TTC549 (cell line): Measurements from ENCODE around the gene SMIM10.
"Not testable (repeated sequence)": the region's sequence is repeated elsewhere in the genome, so short reads cannot be mapped to it uniquely, and the experiment has no call there.

Experiments used
- FAIRE-seq: peaks from 2 replicates; lab custom pipeline; 2012; peaks lifted over from hg19 to GRCh38; lab: Jason Lieb, UNC

Gene SMIM10

DNA sequence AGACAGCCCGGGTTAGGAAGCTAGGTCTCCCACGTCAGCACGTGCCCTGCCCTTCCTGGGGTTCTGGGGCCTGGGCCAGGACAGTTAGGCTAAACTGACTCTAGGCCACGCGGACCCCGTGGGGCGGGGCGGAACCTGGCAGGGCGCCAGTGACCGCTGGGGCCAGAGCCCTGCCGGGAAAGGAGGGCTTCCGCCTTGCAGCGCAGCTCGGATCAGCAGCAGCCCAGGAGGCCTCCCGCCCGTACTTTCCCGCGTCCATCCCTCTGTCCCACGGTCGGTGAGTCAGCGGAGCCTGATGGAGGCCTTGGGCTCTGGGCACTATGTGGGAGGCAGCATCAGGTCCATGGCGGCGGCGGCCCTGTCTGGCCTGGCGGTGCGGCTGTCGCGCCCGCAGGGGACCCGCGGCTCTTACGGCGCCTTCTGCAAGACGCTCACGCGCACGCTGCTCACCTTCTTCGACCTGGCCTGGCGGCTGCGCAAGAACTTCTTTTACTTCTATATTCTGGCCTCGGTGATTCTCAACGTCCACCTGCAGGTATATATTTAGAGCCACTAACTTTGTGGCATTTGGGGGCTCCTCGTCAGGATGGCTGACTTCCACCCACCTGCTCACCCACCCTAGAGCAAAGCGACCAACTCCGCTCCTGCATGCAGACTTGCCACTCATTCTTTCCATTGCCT, at the start of gene SMIM10:
Gene SMIM10, plus strand, starts transcription at position 191 of the 681 bp plus-strand sequence. Its CDS starts 105 bp downstream, at position 296.
- FAIRE-seq = no peak

DNA sequence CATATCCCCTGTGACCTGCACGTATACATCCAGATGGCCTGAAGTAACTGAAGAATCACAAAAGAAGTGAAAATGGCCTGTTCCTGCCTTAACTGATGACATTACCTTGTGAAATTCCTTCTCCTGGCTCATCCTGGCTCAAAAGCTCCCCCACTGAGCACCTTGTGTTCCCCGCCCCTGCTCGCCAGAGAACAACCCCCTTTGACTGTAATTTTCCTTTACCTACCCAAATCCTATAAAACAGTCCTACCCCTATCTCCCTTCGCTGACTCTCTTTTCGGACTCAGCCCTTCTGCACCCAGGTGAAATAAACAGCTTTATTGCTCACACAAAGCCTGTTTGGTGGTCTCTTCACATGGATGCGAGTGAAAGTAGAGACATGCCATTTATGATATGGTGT, 44.4 kb upstream of the SMIM10 start:
- not testable (repeated sequence) for FAIRE-seq

DNA sequence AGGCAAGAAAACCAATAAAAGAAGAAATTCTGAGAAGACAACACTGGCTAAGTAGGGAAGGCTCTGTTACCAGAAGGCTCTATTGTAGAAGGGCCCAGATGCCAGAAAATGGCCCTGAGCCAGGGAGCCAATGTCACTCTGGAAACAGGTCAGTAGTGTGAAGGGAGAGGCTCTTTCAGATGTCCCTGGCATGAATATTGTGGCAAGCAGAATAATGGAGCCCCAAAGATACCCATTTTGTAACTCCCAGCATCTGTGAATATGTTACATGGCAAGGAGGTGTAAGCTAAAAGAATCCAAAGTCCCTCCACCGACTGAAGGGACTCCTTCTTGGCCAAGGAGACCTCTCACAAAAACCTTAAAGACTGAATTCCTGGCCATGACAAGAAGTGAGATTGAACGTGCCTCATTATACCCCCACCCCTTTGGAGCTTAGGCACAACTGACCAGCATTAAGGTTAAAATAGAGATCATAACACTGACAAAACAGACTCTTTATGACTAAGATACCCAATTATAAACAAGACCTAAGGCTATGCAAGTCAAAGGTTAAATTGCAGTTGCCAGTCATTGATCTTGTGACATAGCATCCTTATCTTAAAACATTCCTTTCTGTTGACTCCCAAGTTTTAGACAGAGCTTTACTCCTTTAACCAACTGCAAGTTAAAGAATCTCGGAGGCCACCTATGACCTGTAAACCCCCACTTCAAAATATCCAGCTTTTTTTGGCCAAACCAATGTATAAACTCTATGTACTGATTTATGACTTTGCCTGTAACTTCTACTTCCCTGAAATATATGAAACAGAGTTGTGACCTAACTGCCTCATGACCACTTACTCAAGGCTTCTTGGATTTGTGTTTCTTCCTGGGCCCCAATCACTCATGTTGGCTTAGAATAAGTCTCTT, 42.2 kb upstream of the SMIM10 start:
- no peak for FAIRE-seq

DNA sequence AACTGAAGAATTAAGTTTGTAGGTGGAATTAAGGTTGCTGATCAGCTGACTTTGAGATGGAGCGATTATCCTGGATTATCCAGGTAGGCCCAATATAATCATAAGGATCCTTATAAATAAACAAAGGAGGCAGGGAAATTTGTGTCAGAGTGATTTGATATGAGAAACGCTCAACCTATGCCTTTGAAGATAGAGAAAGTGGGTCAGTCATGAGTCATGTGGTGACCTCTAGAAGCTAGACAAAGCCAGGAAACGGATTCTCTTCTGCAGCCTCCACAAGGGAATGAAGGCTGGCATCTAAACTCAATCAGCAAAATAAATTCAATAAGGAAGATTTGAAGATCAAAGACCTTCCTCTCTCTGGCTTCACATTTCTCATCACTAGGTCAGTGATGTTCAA, 41.5 kb upstream of the SMIM10 start:
- FAIRE-seq = no peak

DNA sequence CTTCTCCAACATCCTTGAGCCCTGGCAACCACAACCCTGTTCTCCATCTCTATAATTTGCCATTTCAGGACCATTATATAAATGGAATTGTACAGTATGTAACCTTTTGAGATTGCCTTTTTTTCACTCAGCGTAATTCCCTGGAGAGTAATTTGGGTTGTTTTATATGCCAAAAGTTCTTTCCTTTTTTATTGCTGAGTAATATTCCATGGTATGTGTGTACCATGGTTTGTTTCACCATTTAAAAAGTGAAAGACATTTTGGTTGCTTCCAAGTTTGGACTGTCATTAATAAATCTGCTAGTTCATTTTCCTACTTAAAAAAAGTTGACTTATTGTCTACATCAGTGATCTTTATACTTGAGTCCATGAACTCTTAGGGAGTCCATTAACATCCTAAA, 33.0 kb upstream of the SMIM10 start:
- FAIRE-seq = no peak

DNA sequence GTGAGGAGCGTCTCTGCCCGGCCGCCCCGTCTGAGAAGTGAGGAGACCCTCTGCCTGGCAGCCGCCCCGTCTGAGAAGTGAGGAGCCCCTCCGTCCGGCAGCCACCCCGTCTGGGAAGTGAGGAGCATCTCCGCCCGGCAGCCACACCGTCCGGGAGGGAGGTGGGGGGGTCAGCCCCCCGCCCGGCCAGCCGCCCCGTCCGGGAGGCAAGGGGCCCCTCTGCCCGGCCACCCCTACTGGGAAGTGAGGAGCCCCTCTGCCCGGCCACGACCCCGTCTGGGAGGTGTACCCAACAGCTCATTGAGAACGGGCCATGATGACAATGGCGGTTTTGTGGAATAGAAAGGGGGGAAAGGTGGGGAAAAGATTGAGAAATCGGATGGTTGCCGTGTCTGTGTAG, 30.4 kb upstream of the SMIM10 start:
- FAIRE-seq = not testable (repeated sequence)

DNA sequence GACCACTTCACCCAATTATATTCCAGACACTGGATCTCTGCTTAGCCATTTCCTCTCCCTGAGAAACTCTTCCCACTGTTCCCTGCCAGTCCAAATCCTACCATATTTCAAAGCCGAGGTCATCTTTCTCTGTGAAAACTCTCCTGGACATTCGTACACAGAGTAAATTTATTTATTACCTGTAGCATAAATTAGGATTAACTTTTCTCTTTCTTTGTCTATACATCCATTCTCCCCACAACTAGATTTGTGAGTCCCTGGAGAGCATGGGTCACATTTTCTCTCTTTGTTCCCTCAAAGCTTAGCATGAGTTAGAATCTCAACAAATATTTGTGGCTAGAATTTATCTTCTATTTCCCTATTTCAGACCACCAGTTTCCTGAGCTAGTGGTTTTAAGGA, 27.8 kb upstream of the SMIM10 start:
- FAIRE-seq = no peak

DNA sequence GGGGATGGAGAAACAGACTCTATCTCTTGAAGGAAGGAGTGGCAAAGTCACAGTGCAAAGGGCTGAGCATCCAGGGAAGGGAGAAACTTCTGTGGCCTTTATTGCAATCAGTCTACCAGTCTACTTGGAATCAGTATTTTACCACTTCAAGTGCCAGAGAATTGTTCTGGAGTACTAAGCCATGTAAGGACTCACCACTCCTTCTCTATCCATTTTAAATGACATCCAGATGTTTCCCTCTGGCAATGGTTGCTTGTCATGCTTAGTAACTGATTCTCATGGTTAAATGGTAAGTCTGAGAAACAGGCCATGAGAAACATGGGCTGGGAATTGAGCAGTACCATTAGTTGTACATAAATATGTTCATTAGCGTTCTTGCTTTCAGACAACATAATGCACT, 21.1 kb upstream of the SMIM10 start:
- no peak for FAIRE-seq

DNA sequence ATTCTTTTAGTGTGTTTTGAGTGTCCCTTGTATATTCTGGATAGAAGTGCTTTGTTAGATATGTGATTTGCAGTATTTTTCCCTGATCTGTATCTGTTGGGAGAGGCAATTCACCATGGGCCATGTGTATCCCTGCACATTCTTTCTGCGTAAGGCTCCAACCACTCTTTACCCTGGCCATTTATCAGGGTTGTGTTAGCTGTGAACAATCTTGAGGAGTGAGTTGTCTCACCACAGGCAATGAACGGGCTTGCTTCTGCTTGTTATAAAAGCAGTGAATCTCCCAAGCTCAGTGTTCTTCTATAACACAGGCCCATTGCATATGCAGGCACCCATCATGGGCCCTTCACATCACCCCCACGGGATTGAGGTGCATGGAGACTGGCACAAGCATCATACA, 18.9 kb upstream of the SMIM10 start:
- FAIRE-seq = no peak

DNA sequence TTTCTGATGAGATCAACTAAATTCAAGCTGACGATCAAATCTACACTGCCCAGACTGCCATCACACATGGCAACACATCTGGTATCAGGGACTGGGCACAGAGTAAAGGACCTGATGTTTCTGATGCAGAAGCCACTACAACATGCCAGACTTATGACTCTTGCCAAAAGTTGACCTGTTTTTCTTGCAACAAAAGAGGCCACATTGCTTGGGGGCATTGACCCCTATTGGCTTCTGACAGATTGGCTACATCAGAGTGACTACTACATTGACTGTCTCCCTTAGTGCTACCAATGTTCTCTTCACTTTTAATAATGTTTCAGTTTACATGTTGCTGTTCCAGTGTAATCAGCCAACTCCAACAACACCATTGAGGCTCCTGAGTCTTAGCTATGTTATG, 15.3 kb upstream of the SMIM10 start:
- FAIRE-seq = no peak

DNA sequence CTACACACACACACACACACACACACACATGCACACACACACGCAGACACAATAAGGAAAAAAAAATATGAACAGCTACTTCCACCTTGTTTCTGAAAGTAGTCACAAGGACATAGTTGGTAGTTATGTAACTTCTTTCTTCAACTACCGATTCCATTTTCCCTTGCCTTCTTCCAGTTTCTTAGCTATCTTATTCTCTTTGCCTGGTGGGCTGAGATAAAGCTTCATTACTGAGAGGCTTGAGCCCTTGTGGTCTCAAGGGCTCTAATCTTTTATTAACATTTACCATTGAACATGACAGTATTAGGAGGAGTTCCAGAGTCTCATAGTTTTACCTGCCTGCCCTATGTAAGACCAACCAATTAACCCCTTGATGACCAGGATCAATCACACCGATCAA, 8.9 kb upstream of the SMIM10 start:
- FAIRE-seq = no peak

DNA sequence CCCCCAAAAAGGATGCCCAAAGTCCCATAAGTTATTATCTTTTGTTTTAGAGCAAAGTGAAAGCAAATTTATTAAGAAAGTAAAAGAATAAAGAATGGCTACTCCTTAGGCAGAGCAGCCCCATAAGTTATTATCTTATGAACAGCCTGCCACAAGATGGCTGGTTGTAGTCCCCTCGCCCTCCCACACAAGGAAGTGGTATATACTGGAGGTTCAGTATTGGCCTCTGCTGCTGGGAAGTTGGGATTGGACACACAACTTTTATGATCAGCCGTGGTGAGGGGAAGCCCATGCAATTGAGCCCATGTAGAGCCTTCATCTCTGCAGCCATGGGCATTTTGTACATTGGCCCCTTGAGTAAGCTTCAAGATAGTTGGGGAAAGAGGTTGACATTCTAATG, 8.0 kb upstream of the SMIM10 start:
- FAIRE-seq = no peak

DNA sequence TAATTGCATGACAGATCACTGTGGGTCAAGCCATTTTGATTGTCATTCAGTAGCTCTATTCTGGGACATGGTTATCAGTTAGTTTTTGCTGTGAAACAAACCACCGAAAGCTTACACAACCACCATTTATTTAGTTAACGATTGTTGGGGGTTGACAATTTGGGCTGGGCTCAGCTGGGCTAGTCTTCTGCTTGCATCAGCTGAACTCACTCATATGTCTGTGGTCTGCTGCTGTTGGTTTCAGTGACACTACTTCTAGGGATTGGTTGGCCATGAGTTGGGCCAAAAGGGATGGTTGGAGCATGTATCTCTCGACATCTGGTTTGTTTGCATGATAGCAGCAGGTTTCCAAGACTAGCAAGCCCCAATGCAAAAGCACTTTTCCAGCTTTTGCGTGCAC, 5.3 kb upstream of the SMIM10 start:
- FAIRE-seq = no peak

DNA sequence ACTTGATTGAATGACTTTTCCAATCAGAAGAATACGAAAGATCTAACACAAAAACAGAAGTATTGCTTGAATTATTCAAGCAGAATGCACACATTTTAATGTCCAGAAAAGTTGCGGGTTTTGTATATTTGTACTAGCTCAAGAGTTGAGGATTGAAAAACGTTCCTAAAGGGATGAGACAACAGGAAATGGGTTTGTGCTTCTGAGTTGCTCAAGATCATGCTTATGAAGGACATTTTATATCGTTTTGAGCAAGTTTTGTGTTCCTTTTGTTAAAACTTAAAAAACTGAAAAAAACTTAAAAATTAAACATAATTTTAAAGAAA, 353 bp upstream of the SMIM10 start:
- no peak for FAIRE-seq

DNA sequence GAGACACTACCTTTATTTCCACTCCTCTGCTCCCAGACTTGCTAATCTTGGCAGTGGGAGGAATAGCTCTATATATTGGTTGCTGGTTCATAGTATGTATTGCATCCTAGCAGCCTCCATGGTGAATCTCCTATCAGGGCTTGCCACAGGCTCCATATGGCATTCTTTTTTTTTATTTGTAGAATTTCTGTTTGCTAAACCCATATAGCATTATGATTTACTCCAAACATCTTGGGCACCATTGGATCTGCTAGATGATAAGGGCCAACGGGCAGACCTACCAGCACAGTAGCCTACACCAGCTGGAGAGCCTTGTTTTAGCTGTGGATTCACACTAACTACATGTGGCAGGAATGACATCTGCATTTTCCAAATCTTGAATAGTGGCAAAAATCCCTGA, 6.9 kb downstream of the SMIM10 start:
- no peak for FAIRE-seq

DNA sequence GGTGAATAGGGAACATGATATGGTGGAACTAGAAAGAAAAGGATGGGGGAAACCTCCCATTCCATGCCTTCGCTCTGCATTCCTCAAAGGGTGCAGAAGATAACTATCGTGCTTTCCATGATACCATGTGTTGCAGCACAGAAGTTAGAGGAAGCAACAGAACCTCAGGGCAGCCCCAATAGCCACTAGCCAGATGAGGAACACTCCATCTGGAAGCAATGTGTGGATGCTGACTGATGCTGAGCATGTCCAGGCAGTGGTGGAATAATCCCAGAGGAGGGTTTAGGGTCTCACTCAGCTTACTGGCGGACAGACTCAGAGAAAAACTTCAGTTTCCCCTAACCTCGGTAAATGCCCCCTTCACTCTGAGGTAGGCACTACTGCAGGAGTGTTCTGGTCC, 7.5 kb downstream of the SMIM10 start:
- no peak for FAIRE-seq

DNA sequence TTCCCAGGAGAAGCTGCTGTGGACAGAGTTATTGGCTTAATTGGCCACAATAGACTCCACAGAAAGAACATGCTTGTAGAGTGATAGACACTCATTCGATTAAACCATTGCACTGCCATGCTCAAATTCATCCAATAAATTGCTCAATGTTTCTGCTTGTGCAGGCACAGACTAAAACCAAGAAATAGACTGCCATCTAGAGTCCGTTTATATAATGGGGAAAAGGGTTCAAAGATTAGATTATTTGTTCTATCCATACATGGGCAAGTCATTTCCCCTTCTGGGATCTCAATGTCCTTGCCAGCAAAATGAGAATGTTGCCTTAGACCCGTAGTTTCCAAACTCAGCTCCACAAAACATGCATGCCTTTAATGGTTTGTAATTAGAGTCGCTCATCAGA, 8.7 kb downstream of the SMIM10 start:
- peak; percentile 71 for FAIRE-seq

DNA sequence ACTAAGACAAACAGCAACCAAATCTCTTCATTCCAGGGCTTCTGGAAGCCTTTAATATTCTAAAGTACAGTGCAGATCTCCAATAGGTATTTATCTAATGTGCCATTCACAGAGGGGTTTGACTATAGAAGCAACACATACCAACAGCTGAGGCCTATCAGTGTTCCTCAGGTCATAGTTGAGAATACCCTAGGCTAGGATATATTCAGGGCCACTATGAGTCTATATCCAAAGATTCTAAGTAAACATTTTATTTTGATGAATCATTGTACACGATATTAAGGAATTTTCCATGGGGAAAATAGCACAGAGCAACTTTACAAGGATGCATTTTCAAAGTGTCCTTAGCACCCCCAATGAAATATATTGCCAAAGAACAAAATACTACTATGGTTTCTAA, 9.7 kb downstream of the SMIM10 start:
- FAIRE-seq = no peak

DNA sequence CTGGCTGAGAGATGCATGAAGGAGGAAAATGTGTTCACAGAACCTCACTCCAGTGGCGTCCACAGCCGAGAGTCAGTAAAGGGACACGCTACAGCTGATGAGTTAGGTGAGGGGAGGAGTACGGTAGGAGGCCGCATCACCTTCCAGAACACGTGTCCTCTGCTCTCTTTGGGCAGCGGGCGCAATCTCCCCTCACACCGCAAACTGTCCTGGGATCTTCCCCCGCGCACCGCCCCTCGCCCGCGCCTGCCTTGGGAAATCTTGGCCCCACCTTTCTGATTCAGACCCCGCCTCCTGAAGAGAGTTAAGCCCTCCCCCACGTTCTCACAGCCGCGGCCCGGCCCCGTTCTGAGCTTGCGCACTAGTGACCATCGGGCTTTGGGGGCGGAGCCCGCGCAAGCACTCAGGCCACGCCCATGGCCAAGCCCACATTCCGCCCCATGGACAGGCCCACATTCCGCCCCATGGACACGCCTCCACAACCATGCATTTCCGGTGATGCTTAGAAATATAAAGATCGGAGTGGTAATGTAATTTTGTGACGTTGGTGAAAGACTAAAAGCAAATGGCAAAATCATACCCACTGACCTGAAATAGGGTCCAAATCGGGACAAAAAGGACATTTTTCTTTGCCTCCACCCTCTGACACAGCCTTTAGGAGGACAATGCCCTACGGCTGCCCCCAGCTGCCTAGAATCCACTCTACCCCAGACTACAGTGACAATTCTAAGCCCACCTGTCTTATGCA, 13.3 kb downstream of the SMIM10 start:
- FAIRE-seq = peak; percentile 87

DNA sequence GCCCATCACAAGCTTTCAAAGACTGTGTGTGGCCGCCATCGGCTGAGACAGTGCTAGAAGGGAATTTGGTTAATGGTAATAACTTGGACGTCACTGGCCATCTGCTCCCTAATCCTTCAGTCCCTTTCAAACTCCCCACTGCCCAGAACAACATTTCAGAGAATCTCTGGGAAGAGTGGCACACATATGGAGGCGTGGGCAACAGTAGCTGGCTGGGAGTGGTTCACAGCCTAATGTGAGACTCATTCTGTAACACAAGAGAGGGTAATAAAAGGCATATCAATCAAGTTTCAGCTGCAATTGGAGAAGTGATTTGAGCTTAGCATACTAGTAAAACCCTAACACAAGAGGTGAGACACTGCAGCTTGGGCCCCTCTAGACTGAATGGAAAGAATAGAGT, 15.4 kb downstream of the SMIM10 start:
- no peak for FAIRE-seq

DNA sequence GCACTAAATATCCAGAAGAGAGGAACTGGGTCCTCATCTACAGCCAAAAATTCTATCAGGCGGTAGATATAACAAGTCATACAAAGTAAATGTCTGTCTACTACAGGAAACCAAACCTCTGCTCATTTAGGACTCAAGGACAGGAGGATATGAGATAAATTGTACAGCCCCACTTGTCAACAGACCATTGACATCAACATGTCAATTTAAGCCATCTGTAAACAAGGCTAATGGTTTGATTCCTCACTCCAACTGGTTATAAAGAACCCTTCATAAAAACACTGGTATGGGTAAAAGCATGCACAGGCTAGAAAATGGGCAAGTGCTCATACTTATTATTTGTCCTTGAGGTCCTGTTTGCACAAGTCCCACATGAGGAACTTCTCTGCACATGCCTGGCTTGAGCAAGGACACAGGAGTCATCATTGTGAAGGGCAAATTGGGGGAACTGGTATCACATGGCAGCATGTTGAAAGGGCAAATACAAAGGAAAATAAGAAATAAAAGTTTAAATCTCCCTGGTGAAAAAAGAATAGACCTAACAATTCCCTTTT, 18.3 kb downstream of the SMIM10 start:
- FAIRE-seq = no peak

DNA sequence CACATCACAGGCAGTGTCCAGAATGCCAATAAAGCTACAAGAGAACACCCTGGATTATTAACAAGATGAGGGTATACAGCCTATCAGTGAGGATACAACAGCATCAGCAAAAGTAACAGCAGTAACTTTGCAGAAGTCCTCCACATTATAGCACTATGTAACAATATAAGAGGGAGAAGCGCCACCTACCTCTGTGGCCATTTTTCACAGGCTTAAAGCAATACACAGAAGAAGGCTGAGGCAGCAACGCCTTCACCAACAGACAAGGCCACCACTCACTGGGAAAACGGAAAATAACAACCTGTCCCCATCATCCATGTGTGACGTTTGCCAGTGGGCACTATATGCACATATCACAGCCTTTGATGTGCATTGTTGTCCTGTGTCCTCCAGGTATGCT, 19.0 kb downstream of the SMIM10 start:
- FAIRE-seq = no peak

DNA sequence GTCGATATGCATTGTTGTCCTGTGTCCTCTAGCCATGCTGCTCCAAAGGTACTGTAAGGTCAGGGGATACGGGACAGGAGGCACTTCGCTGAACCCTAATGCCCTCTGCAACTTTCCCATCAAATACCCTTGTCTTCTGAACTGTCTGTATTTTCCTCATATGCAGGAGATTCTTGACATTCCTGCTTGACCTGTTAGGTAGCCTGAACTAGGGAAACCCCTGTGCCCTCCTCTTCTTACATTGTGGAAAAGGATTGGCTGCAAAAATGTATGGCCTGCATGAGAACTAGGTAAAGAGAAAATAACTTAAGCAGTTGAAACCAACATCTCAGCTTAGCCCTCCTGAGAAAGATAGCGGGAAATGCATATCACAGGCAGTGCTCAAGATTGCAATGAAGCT, 20.1 kb downstream of the SMIM10 start:
- FAIRE-seq = no peak
